CD4-positive, alpha-beta T cell treated with Interleukin-17A for 1 hour (primary cell): ENCODE results near the gene WDR26.
"Not testable (repeated sequence)": the region's sequence is repeated elsewhere in the genome, so short reads cannot be mapped to it uniquely, and the experiment has no call there.

Source experiments
- DNase-seq: peaks from one replicate; pipeline ENCODE4 v3.0.0-alpha.2; 2020

Gene WDR26

GRCh38 chr1:224434691-224435317 is at the start of gene WDR26:
TSS of gene WDR26 (minus strand) at chr1:224434797.
- DNase-seq = peak; percentile 89

- not testable (repeated sequence) for DNase-seq
These were observed 48.6 kb upstream of the WDR26 start for GRCh38 chr1:224483206-224483605.

- no peak for DNase-seq
These were observed 48.0 kb upstream of the WDR26 start for GRCh38 chr1:224482619-224483018.

- DNase-seq = no peak
These were observed 47.0 kb upstream of the WDR26 start for GRCh38 chr1:224481601-224482000.

- DNase-seq = not testable (repeated sequence)
These were observed 46.4 kb upstream of the WDR26 start for GRCh38 chr1:224480888-224481459.

- DNase-seq = not testable (repeated sequence)
These were observed 45.6 kb upstream of the WDR26 start for GRCh38 chr1:224480200-224480599.

GRCh38 chr1:224472806-224473205 is 38.2 kb upstream of the WDR26 start:
- DNase-seq = no peak

GRCh38 chr1:224466154-224466553 is 31.6 kb upstream of the WDR26 start:
- DNase-seq = no peak

GRCh38 chr1:224459966-224460365 is 25.4 kb upstream of the WDR26 start:
- no peak for DNase-seq

GRCh38 chr1:224458996-224459395 is 24.4 kb upstream of the WDR26 start:
- no peak for DNase-seq

- no peak for DNase-seq
These were observed 23.7 kb upstream of the WDR26 start for GRCh38 chr1:224458296-224458695.

GRCh38 chr1:224457782-224458144 is 23.2 kb upstream of the WDR26 start:
- no peak for DNase-seq

GRCh38 chr1:224456637-224456953 is 22.0 kb upstream of the WDR26 start:
- DNase-seq = no peak

GRCh38 chr1:224454402-224455055 is 19.9 kb upstream of the WDR26 start:
- no peak for DNase-seq

- DNase-seq = no peak
These were observed 16.2 kb upstream of the WDR26 start for GRCh38 chr1:224450561-224451350.

- no peak for DNase-seq
These were observed 15.6 kb upstream of the WDR26 start for GRCh38 chr1:224450159-224450558.

GRCh38 chr1:224448453-224449017 is 13.9 kb upstream of the WDR26 start:
- no peak for DNase-seq

GRCh38 chr1:224447971-224448370 is 13.4 kb upstream of the WDR26 start:
- no peak for DNase-seq

- no peak for DNase-seq
These were observed 12.7 kb upstream of the WDR26 start for GRCh38 chr1:224447251-224447650.

GRCh38 chr1:224438989-224439388 is 4.4 kb upstream of the WDR26 start:
- no peak for DNase-seq

- DNase-seq = no peak
These were observed 1.4 kb upstream of the WDR26 start for GRCh38 chr1:224435999-224436398.

- peak; percentile 22 for DNase-seq
These were observed 744 bp upstream of the WDR26 start for GRCh38 chr1:224435318-224435763.
